GM21360 (cell line): ENCODE measurements around the gene RBMS2.

Experiments used
- ATAC-seq: cut with Tn5 transposase; IDR thresholded peaks from one replicate; pipeline ENCODE4 v1.9.1; 2021; ENCODE audit warnings: mild to moderate bottlenecking, moderate library complexity; ENCODE audit not compliant: unreplicated experiment

The RBMS2 gene

GRCh38 chr12:56578983-56579546 is 57.4 kb downstream of the RBMS2 start:
- ATAC-seq = no peak

- ATAC-seq = no peak
Observed at GRCh38 chr12:56581418-56582145, 60.0 kb downstream of the RBMS2 start.

DNA sequence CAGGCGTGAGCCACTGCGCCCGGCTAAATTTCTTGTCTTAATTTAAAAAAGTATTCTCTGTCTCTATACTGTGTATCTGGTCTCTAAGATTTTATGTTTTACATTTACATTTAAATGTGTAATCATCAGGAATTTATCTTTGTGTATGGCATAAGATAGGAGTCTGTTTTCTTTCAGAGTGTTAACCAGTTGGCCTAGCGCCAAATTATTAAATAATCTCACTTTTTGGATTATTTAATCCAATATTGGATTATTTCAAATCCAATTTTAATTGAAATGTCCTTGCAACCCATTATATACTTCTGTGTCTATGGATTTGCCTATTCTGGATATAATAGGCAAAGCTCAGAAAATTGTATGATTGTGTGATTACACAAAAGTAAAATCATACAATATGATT is 63.5 kb downstream of the RBMS2 start:
- no peak for ATAC-seq

DNA sequence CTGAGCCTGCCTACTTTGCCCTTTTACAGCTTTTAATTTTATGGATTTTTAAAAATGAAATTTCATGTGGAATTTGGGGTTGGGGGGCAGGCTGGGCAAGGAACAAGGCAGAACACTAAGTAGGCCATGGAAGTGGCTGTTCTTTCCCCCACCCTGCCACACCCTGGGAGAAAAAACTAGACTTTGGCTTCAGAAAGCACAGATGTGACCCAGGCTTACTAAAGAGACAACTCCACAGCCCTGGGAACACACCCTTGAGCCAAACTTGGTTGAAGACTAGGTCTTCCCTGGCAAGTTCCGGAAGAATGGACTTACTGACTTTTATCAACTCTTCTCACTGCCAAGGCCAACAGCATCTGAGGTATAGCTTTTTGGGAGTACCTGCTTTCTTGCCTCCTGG is 68.2 kb downstream of the RBMS2 start:
- no peak for ATAC-seq

DNA sequence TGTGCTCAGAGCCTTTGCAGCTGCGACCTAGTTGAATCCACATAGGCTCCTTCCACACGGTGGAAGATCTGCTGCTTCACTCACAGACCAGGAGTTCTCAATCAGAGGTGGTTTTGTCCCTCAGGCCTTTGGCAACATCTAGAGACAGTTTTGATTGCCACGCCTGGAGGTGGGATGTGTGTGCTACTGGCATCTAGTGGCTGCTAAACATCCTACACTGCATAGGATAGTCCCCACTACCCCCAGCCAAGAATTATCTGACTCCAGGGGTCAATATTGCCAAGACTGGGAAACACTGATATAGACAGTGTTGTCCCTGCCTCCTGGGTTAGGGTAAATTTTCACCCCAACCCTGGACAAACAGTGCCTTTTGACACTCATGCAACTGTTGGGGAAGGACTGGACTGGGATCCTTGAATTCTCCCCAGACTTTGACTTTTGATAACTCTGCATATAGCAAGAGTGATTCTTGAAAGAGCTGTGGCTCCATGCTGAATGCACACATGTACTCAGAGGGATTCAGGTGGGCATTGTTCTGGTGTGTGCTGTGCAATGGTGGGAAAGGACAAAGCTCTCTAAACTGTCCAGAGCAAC is 68.7 kb downstream of the RBMS2 start:
- no peak for ATAC-seq

GRCh38 chr12:56591126-56591525 is 69.5 kb downstream of the RBMS2 start:
- no peak for ATAC-seq

DNA sequence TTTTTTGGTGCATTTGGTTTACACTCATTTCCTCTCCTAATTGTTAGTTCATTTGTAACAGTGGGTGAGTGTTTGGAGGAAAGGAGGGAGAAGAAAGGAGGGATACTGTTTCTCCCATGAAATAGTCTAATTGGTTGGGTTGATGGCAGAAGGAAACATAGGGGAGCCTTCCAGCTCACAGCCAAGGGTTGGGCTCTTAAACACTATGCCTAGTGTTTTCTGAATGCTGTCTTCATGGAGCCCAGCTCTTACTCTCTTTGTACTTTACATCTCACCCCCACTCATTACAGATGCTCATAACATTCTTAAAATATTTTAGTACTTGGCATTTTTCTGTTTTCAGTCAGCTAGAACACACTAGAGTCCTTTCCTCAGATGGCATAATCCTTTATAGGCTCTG is 70.3 kb downstream of the RBMS2 start:
- ATAC-seq = no peak

DNA sequence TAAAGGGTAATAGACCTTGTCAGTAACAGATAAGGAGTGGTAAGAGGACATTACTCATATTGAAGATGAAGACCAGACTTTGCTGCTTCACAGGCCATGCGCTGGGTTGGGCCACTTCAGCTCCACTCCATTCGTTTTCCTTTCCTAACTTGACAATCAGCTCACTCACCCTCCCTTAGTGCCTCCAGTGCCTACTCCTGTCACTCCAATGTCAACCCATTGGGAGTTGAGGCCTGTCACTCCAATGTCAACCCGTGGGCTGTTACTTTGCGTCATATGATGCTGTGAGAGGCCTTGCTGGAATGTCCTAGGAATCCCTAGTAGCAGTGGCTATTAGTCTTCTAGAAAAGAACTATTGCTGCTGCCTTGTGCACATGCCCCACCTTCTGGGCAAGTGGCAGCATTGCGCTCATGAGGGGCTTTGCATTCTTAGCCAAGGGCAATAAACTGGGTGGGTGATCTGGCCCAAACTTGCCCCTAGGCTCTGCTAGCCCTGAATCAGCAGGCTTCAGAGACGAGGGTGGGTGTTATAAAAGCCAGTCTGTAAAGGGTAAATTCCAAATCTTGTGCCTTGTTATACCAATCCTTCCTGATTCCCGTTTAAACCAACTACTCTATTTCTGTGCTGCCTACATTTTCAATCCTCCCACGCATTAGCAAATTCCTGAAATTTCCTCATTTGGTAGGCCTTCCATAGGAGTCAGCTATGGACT is 72.4 kb downstream of the RBMS2 start:
- no peak for ATAC-seq

DNA sequence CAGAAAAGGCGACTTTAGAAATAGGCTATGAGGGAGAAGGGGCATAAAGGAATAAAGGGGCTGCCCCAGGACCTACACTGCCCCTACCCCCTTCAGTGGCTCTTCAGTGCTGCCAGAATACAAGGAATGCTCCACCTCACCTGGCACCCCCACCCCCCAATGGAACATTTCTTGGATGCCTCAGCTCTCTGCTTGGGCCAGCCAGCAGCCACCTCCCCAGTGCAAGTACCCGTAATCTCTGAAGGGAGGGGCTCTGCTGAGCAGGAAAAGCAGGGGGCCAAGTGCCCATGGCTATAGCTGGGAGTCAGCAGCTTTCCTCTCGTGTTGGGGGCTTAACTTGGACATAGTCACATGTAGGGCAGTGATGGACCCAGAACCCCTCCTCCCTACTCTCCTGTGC is 75.2 kb downstream of the RBMS2 start:
- ATAC-seq = no peak

- ATAC-seq = no peak
Observed at GRCh38 chr12:56599041-56599440, 77.4 kb downstream of the RBMS2 start.

DNA sequence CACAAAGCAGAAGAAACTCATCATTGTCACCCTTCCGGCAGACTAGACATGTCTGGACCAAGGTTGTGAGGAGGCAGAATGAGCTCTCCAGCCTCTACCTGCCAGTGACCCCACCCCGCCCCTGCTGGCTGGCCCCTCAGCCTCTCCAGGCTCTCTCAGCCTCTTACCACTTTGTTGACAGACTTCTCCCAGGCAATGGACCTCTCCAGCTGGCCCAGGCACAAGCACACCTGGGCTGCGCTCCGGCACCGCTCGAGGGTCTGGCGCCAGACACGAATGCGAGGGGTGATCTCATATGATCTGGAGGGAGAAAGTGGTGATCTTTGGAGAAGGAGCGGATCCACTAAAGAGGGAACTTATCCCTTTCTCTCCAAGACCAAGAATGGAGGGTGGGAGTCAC is 78.2 kb downstream of the RBMS2 start:
- no peak for ATAC-seq

- ATAC-seq = no peak
Observed at GRCh38 chr12:56600753-56601152, 79.1 kb downstream of the RBMS2 start.

DNA sequence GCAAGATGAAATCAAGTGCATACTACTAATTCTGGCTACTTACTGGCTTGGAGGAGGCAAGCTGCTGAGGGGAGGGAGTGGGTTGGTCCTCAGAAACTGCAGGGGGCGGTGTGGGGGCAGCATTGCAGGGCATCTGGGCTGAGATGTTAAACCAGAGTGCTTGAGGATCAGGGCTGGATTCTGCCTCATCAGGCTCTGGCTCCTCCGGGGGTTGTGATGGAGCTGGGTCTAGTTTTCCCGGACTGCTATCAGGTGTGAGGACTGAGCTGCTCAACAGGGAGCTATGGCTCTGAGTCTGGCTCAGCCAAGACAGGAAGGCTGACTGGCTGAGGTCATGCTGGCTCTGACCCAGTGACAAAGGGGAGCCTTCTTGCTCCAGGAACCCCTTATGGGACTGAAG is 79.9 kb downstream of the RBMS2 start:
- no peak for ATAC-seq

GRCh38 chr12:56602239-56602638 is 80.6 kb downstream of the RBMS2 start:
- ATAC-seq = no peak

GRCh38 chr12:56604355-56604754 is 82.7 kb downstream of the RBMS2 start:
- no peak for ATAC-seq

- no peak for ATAC-seq
Observed at GRCh38 chr12:56614627-56615026, 93.0 kb downstream of the RBMS2 start.

DNA sequence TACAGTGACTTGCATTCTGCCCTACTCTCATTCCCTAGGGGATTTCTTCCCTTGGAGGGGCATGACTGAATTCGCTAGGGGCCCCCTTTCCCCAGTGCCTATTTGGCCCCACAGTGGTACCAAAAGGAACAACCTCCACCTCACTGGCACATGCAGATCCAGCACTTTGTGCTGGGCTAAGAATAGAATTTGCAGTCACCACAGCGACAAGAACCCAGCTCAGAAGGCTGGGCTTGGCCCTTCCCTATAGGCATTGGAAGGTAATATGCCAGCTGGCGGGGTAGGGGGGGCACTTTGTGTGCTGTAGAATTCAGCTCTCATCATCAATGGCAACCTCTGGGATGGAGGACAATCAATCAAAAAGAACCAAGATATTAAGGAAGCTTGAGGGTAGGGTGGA is 94.6 kb downstream of the RBMS2 start:
- no peak for ATAC-seq

DNA sequence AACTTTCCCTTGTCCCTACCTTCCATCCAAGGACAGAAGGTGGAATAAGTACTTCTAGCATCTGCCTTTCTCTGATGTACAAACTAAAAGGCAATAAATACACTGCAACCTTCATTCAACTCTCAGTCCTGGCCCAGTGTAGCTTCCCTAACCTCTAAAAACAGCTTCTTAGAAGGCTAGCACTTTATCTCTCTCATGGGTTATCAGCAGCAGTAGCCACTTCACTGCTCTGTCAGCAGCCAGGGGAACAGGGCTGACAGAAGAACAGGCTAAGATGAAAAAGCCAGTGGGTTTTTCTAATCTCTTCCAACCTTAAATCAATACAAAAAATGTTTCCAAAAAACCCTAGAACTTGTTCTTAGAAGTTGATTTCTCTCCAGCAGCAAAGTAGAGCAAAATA is 95.3 kb downstream of the RBMS2 start:
- ATAC-seq = no peak

- no peak for ATAC-seq
Observed at GRCh38 chr12:56622535-56622934, 100.9 kb downstream of the RBMS2 start.

GRCh38 chr12:56626701-56627100 is 105.1 kb downstream of the RBMS2 start:
- ATAC-seq = no peak

DNA sequence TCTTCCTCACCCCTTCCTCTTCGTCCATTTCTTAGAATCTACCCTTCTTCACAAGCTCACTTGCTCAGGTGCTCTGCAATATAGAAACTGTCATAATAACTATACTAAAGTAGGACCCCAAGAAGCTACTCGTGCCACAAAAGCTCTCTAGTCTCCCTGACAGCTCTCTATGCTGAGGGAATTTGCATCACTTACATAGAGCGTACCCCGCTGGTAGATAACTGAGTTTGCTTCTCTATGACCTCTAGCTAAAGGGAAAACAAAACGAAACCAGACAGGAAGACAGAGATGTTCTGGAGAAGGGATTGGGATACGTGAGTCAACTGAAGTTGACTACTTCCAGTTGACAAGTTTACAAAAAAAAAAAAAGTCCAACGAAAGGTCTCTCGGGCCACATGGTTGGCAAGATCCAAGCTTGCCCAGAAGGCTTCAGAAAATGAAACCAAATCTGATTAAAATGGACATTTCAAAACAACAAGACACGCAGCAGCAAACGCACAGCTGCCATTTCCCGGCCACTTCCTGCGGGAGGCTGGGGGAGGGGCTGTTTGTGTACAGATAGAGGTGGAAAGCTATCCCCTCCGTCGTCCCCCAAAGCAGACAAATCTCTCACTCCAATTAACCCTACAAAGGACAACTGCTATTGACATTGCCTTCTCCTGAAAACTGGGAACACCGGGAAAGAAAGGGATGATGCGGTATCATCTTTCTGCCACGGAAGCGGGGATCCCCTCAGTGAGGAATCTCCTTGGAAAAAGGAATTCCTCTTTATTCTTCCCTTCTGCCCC is 107.2 kb downstream of the RBMS2 start:
- ATAC-seq = no peak
